Left ventricle myocardium inferior (tissue), 1 donor: ENCODE data around the gene UBN2. TPM values are rescaled to one million over a fixed set of nuclear protein-coding genes. Genes with fewer than 3 reads are reported as not detected.

Source experiments
- DNase-seq: peaks from one replicate; pipeline ENCODE4 v3.0.0-alpha.2; 2020
- H3K27ac ChIP-seq: fragments of 200-600 bp; replicated peaks from 2 replicates; pipeline ENCODE4 v1.8.0; 2021
- H3K27me3 ChIP-seq: fragments of 200-600 bp; 2 replicates; pipeline ENCODE4 v1.8.0; 2021; ENCODE audit warnings: low read depth
- H3K36me3 ChIP-seq: fragments of 200-600 bp; 2 replicates; pipeline ENCODE4 v1.8.0; 2021
- H3K4me1 ChIP-seq: fragments of 200-600 bp; 2 replicates; pipeline ENCODE4 v1.8.0; 2021
- H3K4me3 ChIP-seq: fragments of 200-600 bp; 2 replicates; pipeline ENCODE4 v1.8.0; 2021; ENCODE audit warnings: mild to moderate bottlenecking, moderate library complexity
- H3K9me3 ChIP-seq: fragments of 200-600 bp; replicated peaks from 2 replicates; pipeline ENCODE4 v1.8.0; 2021
- intact Hi-C: fragments of 100-400 bp; cut with micrococcal nuclease; formaldehyde crosslinking; loops from one replicate; pipeline ENCODE4 v1.11.0; 2022
- total RNA-seq: library from RNA; stranded (reverse); fragmentation: NEBNext Ultra II Directional; extraction: Animal tissue kit (Norgen Biotek cat#: 25700); gene quantifications from one replicate; pipeline ENCODE4 v1.2.1, GENCODE V29; 2021
- TF ChIP-seq, protein P1 (sequence below): fragments of 200-600 bp; IDR thresholded peaks from 2 replicates; pipeline ENCODE4 v1.8.0; 2021; ENCODE audit warnings: antibody characterized with exemption, mild to moderate bottlenecking, borderline replicate concordance
- donor health status: DM: no; HTN: yes; CAD: no; lungs with severe emphysema.

The UBN2 gene
- total RNA-seq, 1 donor from 2014 or later: 14.4 TPM

- H3K27me3 ChIP-seq: no peaks in the 10 kb centered on the region
- DNase-seq: peak; percentile 92
- peak within 1 kb of the TSS; percentile 99 for H3K27ac ChIP-seq
- intact Hi-C loops: no loop called here
- peaks cover 7% of the 10 kb centered on the region for H3K36me3 ChIP-seq
- H3K4me1 ChIP-seq: peaks cover 35% of the 10 kb centered on the region
- H3K4me3 ChIP-seq: peak within 1 kb of the TSS; percentile 78
- H3K9me3 ChIP-seq: peaks cover 8% of the 10 kb centered on the region
- TF ChIP-seq, protein P1, sequence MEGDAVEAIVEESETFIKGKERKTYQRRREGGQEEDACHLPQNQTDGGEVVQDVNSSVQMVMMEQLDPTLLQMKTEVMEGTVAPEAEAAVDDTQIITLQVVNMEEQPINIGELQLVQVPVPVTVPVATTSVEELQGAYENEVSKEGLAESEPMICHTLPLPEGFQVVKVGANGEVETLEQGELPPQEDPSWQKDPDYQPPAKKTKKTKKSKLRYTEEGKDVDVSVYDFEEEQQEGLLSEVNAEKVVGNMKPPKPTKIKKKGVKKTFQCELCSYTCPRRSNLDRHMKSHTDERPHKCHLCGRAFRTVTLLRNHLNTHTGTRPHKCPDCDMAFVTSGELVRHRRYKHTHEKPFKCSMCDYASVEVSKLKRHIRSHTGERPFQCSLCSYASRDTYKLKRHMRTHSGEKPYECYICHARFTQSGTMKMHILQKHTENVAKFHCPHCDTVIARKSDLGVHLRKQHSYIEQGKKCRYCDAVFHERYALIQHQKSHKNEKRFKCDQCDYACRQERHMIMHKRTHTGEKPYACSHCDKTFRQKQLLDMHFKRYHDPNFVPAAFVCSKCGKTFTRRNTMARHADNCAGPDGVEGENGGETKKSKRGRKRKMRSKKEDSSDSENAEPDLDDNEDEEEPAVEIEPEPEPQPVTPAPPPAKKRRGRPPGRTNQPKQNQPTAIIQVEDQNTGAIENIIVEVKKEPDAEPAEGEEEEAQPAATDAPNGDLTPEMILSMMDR: peak; percentile 56
These were observed 110.2 kb downstream of the UBN2 start, which contains the start of gene FMC1 for GRCh38 chr7:139341058-139341775. FMC1 (plus strand) TSS chr7:139341337; CDS start chr7:139341385, 48 bp downstream.

GRCh38 chr7:139341776-139342226, 110.8 kb downstream of the UBN2 start:
- H3K27me3 ChIP-seq: no peaks in the 10 kb centered on the region
- peaks cover 35% of the 10 kb centered on the region for H3K4me1 ChIP-seq
- H3K36me3 ChIP-seq: peaks cover 13% of the 10 kb centered on the region
- peak overlapping the region; percentile 99 for H3K27ac ChIP-seq
- H3K9me3 ChIP-seq: peaks cover 8% of the 10 kb centered on the region
- intact Hi-C loops: no loop called here
- H3K4me3 ChIP-seq: peak overlapping the region; percentile 78
- DNase-seq: no peak
- TF ChIP-seq, protein P1: no peak

DNA sequence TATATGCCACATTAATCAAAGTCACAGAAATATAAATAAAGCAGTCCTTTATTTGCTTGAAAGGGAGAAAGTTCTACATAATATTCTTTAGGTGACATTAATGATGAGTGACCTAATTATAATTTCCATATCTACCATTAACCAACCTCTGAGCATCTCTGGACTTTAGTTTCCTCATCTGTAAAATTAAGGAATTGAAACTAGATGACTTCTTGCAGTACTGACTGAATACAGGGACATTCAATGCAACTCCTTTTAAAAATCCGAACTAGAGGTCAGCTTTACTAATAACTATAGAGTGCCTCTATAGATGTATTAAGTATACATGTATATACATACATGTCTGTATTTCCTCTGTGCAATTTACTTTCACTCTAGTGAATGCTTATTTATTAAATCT, 114.0 kb downstream of the UBN2 start:
- H3K36me3 ChIP-seq: peaks cover 27% of the 10 kb centered on the region

GRCh38 chr7:139351027-139351426, 120.0 kb downstream of the UBN2 start:
- Histone ChIP-seq H3K4me3 (no peak overlapping the region), H3K9me3 (no peaks in the 10 kb centered on the region), H3K27me3 (no peaks in the 10 kb centered on the region), H3K36me3 (peaks cover 24% of the 10 kb centered on the region), H3K4me1 (no peaks in the 10 kb centered on the region), H3K27ac (no peak overlapping the region)
- intact Hi-C loops: no loop called here
- no peak for DNase-seq
- TF ChIP-seq, protein P1: no peak

More for the DNA sequence above, 114.0 kb downstream of the UBN2 start:
- no peak overlapping the region for H3K4me3 ChIP-seq
- no peaks in the 10 kb centered on the region for H3K9me3 ChIP-seq
- intact Hi-C loops: no loop called here
- no peak for DNase-seq
- no peak overlapping the region for H3K27ac ChIP-seq
- peaks cover 35% of the 10 kb centered on the region for H3K4me1 ChIP-seq
- TF ChIP-seq, protein P1: no peak
- H3K27me3 ChIP-seq: no peaks in the 10 kb centered on the region

DNA sequence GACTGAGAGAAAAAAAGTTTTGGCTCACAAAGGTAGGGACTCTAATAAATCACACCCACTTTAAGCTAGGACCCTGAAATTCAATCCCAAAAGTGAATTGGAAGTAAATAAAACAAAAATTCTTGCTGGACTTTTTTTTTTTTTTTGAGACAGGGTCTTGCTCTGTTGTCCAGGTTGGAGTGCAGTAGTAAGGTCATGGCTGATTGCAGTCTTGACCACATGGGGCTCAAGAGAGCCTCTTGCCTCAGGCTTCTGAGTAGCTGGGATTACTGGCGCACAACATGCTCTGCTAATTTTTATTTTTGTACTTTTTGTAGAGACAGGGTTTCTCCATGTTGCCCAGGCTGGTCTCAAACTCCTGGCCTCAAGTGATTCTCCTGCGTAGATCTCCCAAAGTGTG, 123.7 kb downstream of the UBN2 start:
- Histone ChIP-seq H3K27ac (no peak overlapping the region), H3K4me1 (peaks cover 15% of the 10 kb centered on the region), H3K36me3 (peaks cover 3% of the 10 kb centered on the region), H3K9me3 (no peaks in the 10 kb centered on the region), H3K27me3 (no peaks in the 10 kb centered on the region), H3K4me3 (no peak overlapping the region)
- TF ChIP-seq, protein P1: no peak
- intact Hi-C loops: no loop called here
- DNase-seq: no peak
